BLaER1 (cell line): ENCODE data around the gene LAMC3.
"Not testable (repeated sequence)": the region's sequence is repeated elsewhere in the genome, so short reads cannot be mapped to it uniquely, and the experiment has no call there.

Experiments
- H3K27ac ChIP-seq: shearing (Covaris generic); formaldehyde crosslinking; 2 replicates; pipeline ENCODE4 v1.8.1; 2022
- H3K27me3 ChIP-seq: shearing (Covaris generic); formaldehyde crosslinking; 2 replicates; pipeline ENCODE4 v1.8.1; 2022
- H3K36me3 ChIP-seq: shearing (Covaris generic); formaldehyde crosslinking; 2 replicates; pipeline ENCODE4 v1.8.1; 2022
- H3K4me1 ChIP-seq: shearing (Covaris generic); formaldehyde crosslinking; 2 replicates; pipeline ENCODE4 v1.8.1; 2022
- H3K4me2 ChIP-seq: shearing (Covaris generic); formaldehyde crosslinking; 2 replicates; pipeline ENCODE4 v1.8.1; 2022
- H3K4me3 ChIP-seq: shearing (Covaris generic); formaldehyde crosslinking; 2 replicates; pipeline ENCODE4 v1.8.1; 2022
- H3K9ac ChIP-seq: shearing (Covaris generic); formaldehyde crosslinking; 2 replicates; pipeline ENCODE4 v1.8.1; 2022
- H3K9me3 ChIP-seq: shearing (Covaris generic); formaldehyde crosslinking; 2 replicates; pipeline ENCODE4 v1.8.1; 2022
- H4K20me1 ChIP-seq: shearing (Covaris generic); formaldehyde crosslinking; 2 replicates; pipeline ENCODE4 v1.8.1; 2022
- Cebpa-rat ChIP-seq: shearing (Covaris generic); IDR thresholded peaks from 2 replicates; pipeline ENCODE4 v1.8.1; 2022

Gene LAMC3

DNA sequence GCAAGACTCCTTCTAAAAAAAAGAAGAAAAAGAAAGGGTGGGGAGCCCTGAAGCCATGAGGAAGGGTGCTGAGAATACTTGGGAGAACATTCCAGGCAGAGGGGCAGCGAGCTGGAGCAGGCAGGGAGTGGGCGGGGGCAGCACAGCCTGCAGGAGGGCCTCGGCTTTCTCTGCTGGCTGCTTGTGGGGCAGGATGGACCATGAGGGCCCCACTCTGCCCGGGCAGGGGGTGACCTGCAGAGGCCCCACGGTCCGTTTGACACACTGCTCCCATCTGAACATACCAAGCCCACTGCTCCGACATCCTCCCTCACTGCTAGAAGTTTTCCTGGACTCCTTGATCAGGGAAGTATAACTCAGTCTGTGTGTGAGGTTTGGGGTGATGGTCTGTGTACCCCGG is 104.7 kb downstream of the LAMC3 start:
- Histone ChIP-seq H3K27me3 (no peaks in the 10 kb centered on the region), H3K9me3 (no peaks in the 10 kb centered on the region), H3K27ac (peak overlapping the region; percentile 41), H3K4me1 (peaks cover 25% of the 10 kb centered on the region), H3K9ac (no peak overlapping the region), H3K4me2 (no peak overlapping the region), H4K20me1 (no peaks in the 10 kb centered on the region), H3K4me3 (no peak overlapping the region), H3K36me3 (peaks cover 6% of the 10 kb centered on the region; the same call in 1 of the 2 replicates)
- TF ChIP-seq Cebpa-rat = no peak

DNA sequence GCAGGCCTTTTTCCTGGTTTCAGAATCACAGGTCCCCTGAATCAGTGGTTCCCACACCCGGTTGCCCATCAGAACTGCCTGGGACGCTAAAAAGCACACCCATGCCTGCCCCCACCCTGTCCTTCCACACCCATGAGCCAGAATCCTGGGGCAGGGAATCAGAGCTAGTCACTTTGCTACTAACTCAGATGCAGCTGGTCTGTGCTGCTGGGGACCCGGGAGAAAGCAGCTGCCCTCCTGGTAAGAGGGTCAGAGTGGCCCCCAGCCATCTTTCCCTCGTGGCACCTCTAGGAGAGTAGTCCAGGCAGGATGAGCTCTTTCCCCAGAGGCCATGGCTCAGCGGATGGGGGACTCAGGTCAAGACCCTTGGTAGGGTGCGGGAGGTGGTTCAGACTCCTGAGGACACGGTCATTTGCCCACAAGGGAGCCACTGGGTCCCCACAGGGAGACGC is 105.1 kb downstream of the LAMC3 start:
- no peak for TF ChIP-seq Cebpa-rat
- H3K27me3 ChIP-seq = no peaks in the 10 kb centered on the region
- peaks cover 25% of the 10 kb centered on the region for H3K4me1 ChIP-seq
- peaks cover 6% of the 10 kb centered on the region; the same call in 1 of the 2 replicates for H3K36me3 ChIP-seq
- no peak overlapping the region for H3K4me3 ChIP-seq
- H3K27ac ChIP-seq = peak overlapping the region; percentile 41
- no peaks in the 10 kb centered on the region for H3K9me3 ChIP-seq
- H4K20me1 ChIP-seq = no peaks in the 10 kb centered on the region
- H3K4me2 ChIP-seq = no peak overlapping the region
- H3K9ac ChIP-seq = no peak overlapping the region

DNA sequence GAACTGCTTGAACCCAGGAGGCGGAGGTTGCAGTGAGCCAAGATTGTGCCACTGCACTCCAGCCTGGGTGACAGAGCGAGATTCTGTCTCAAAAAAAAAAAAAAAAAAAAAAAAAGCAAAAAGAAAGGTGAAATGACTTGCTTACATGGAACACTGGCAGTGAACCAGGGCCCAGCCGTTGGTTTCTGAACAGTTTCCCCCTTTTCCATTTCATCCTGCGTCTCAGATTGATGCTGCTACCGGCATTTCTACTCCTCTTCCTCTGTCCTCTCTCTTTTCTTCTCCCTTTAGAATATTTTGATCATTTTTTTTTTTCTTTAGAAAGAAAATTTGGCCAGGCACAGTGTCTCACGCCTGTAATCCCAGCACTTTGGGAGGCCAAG is 106.4 kb downstream of the LAMC3 start:
- not testable (repeated sequence) for H3K9me3 ChIP-seq, H4K20me1 ChIP-seq, H3K27me3 ChIP-seq, H3K27ac ChIP-seq, H3K4me3 ChIP-seq, H3K9ac ChIP-seq, H3K4me2 ChIP-seq
- peaks cover 25% of the 10 kb centered on the region for H3K4me1 ChIP-seq
- peaks cover 13% of the 10 kb centered on the region; the same call in 1 of the 2 replicates for H3K36me3 ChIP-seq

GRCh38 chr9:131116281-131117120 is 107.5 kb downstream of the LAMC3 start:
- Histone ChIP-seq H4K20me1 (no peaks in the 10 kb centered on the region), H3K4me3 (no peak overlapping the region), H3K4me1 (peaks cover 25% of the 10 kb centered on the region), H3K9ac (peak overlapping the region; percentile 76), H3K9me3 (no peaks in the 10 kb centered on the region), H3K27me3 (no peaks in the 10 kb centered on the region), H3K27ac (peak overlapping the region; percentile 90), H3K4me2 (peak overlapping the region; percentile 88), H3K36me3 (peaks cover 25% of the 10 kb centered on the region; the same call in 1 of the 2 replicates)
- no peak for TF ChIP-seq Cebpa-rat

DNA sequence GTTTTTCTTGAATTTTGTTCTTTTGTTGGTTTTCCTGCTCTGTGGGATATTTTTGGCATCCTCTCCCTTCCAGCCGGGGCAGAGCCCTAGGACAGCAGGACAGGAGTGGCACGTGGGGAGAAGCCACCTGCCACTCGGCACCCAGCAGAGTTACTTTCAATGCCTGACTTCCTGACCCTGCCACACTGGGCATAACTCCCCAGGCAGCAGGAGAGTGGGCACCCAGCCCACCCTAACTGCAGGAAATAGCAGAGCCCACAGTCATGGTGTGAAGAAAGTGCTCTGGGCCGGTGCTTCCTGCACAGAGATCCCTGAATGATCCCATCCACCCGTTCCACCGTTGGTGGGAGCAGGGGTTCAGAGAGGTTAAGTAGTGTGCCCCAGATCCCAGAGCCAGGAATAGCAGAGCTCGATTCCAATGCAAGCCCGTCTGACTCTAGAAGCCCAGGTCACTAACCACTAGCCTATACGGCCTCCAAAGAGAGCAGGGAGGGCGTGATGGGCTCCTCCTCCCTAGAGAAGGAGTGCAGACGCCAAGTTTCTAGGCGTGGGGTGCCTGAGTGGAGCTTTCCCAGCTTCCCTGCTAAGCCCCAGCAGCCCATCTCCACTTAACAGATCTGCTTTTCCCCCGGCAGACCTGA is 108.3 kb downstream of the LAMC3 start:
- Histone ChIP-seq H4K20me1 (no peaks in the 10 kb centered on the region), H3K4me3 (peak overlapping the region; percentile 27; the same call in 1 of the 2 replicates), H3K27ac (peak overlapping the region; percentile 90), H3K4me2 (peak overlapping the region; percentile 88), H3K36me3 (peaks cover 23% of the 10 kb centered on the region; the same call in 1 of the 2 replicates), H3K9me3 (no peaks in the 10 kb centered on the region), H3K4me1 (peaks cover 25% of the 10 kb centered on the region), H3K27me3 (no peaks in the 10 kb centered on the region), H3K9ac (peak overlapping the region; percentile 76)
- TF ChIP-seq Cebpa-rat = no peak

DNA sequence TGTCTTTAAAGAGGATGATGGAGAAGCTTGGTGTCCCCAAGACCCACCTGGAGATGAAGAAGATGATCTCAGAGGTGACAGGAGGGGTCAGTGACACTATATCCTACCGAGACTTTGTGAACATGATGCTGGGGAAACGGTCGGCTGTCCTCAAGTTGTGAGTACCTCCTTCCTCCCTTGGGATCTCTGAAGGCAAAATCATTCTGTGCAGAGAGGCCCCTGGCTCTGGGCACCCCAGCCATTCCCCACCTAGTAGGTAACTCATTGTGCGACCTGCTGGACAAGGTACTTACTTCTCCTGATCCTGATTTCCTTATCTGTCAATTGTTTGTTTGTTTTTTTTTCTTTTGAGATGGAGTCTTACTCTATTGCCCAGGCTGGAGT is 108.8 kb downstream of the LAMC3 start:
- Histone ChIP-seq H4K20me1 (no peaks in the 10 kb centered on the region), H3K27ac (peak overlapping the region; percentile 90), H3K36me3 (peaks cover 22% of the 10 kb centered on the region; the same call in 1 of the 2 replicates), H3K9me3 (no peaks in the 10 kb centered on the region), H3K27me3 (no peaks in the 10 kb centered on the region), H3K4me1 (peaks cover 25% of the 10 kb centered on the region), H3K4me3 (peak overlapping the region; percentile 27; the same call in 1 of the 2 replicates), H3K9ac (peak overlapping the region; percentile 76), H3K4me2 (peak overlapping the region; percentile 88)
- no peak for TF ChIP-seq Cebpa-rat

- H3K4me3 ChIP-seq = no peak overlapping the region
- H3K27ac ChIP-seq = no peak overlapping the region
- no peak overlapping the region for H3K4me2 ChIP-seq
- H3K9ac ChIP-seq = no peak overlapping the region
- H3K4me1 ChIP-seq = peaks cover 29% of the 10 kb centered on the region
- peaks cover 22% of the 10 kb centered on the region; the same call in 1 of the 2 replicates for H3K36me3 ChIP-seq
- TF ChIP-seq Cebpa-rat = no peak
- H3K27me3 ChIP-seq = no peaks in the 10 kb centered on the region
- no peaks in the 10 kb centered on the region for H3K9me3 ChIP-seq
- H4K20me1 ChIP-seq = no peaks in the 10 kb centered on the region
Measured at GRCh38 chr9:131119600-131119999, 110.6 kb downstream of the LAMC3 start.

- H3K27me3 ChIP-seq = no peaks in the 10 kb centered on the region
Measured at GRCh38 chr9:131120620-131121228, 111.8 kb downstream of the LAMC3 start.

DNA sequence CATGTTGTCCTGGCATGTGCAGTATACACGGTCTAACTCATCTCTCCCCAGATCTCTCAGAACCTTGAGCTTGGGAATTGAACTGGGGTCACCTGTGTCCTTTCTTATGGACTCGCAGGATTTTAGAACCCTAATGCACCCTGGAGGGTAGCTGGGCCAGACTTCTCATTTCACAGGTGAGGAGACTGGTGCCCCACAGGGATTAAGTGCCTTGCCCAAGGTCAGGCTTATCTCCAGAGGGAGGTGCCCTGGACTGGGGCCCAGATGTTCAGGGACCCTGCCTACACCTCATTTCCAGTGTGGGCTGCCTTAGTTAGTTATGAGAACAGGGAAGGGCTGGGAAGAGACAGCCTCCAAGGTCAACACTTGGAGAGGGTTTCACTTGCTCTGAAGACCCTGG is 112.4 kb downstream of the LAMC3 start:
- no peak for TF ChIP-seq Cebpa-rat
- no peak overlapping the region for H3K9ac ChIP-seq
- no peaks in the 10 kb centered on the region for H3K27me3 ChIP-seq
- H3K4me2 ChIP-seq = no peak overlapping the region
- H3K4me1 ChIP-seq = peaks cover 32% of the 10 kb centered on the region
- H3K36me3 ChIP-seq = peaks cover 22% of the 10 kb centered on the region; the same call in 1 of the 2 replicates
- peaks cover 7% of the 10 kb centered on the region; the same call in 1 of the 2 replicates for H4K20me1 ChIP-seq
- H3K9me3 ChIP-seq = no peaks in the 10 kb centered on the region
- H3K4me3 ChIP-seq = no peak overlapping the region
- no peak overlapping the region for H3K27ac ChIP-seq

More at GRCh38 chr9:131120620-131121228, 111.8 kb downstream of the LAMC3 start:
- Histone ChIP-seq H3K9me3 (no peaks in the 10 kb centered on the region), H3K36me3 (peaks cover 22% of the 10 kb centered on the region; the same call in 1 of the 2 replicates), H3K4me1 (peaks cover 32% of the 10 kb centered on the region), H3K27ac (0 out of 2 replicates have a peak overlapping the region, but pooled peaks have one; percentile 26), H4K20me1 (peaks cover under 1% of the 10 kb centered on the region; the same call in 1 of the 2 replicates), H3K4me3 (no peak overlapping the region), H3K9ac (no peak overlapping the region), H3K4me2 (no peak overlapping the region)
- TF ChIP-seq Cebpa-rat = no peak
